ENCODE measurements around the gene IL17REL. TPM values are rescaled to one million over a fixed set of nuclear protein-coding genes. Genes with fewer than 3 reads are reported as not detected.
A peak's percentile ranks its signal among the peaks of the same experiment; 100 is the strongest.

Gene IL17REL
- total and polyA plus RNA-seq, 2 of the 13 experiments (the other 11 are each of a cell fraction or from before 2014, with no cell fraction given) = not detected

GRCh38 chr22:49951986-49952896 lies 60.3 kb downstream of the IL17REL start (continued):
- TF ChIP-seq, protein P1, sequence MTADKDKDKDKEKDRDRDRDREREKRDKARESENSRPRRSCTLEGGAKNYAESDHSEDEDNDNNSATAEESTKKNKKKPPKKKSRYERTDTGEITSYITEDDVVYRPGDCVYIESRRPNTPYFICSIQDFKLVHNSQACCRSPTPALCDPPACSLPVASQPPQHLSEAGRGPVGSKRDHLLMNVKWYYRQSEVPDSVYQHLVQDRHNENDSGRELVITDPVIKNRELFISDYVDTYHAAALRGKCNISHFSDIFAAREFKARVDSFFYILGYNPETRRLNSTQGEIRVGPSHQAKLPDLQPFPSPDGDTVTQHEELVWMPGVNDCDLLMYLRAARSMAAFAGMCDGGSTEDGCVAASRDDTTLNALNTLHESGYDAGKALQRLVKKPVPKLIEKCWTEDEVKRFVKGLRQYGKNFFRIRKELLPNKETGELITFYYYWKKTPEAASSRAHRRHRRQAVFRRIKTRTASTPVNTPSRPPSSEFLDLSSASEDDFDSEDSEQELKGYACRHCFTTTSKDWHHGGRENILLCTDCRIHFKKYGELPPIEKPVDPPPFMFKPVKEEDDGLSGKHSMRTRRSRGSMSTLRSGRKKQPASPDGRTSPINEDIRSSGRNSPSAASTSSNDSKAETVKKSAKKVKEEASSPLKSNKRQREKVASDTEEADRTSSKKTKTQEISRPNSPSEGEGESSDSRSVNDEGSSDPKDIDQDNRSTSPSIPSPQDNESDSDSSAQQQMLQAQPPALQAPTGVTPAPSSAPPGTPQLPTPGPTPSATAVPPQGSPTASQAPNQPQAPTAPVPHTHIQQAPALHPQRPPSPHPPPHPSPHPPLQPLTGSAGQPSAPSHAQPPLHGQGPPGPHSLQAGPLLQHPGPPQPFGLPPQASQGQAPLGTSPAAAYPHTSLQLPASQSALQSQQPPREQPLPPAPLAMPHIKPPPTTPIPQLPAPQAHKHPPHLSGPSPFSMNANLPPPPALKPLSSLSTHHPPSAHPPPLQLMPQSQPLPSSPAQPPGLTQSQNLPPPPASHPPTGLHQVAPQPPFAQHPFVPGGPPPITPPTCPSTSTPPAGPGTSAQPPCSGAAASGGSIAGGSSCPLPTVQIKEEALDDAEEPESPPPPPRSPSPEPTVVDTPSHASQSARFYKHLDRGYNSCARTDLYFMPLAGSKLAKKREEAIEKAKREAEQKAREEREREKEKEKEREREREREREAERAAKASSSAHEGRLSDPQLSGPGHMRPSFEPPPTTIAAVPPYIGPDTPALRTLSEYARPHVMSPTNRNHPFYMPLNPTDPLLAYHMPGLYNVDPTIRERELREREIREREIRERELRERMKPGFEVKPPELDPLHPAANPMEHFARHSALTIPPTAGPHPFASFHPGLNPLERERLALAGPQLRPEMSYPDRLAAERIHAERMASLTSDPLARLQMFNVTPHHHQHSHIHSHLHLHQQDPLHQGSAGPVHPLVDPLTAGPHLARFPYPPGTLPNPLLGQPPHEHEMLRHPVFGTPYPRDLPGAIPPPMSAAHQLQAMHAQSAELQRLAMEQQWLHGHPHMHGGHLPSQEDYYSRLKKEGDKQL (CRISPR knock-in tag; IDR thresholded peaks at IDR 0.05; ENCODE audit: low read depth) = 0 out of 2 replicates have a peak, but pooled peaks have one; percentile 29
- TF ChIP-seq ZMAT3 (CRISPR knock-in tag; conservative IDR thresholded peaks at IDR 0.05) (peak; percentile 86), TFDP1 (CRISPR knock-in tag; IDR thresholded peaks at IDR 0.05; ENCODE audit: borderline replicate concordance) (peak; percentile 10; the same call in 1 of the 2 replicates), ZFY (CRISPR knock-in tag; IDR thresholded peaks at IDR 0.05) (peak; percentile 36), HDAC1 (CRISPR knock-in tag; IDR thresholded peaks at IDR 0.05) (peak; percentile 85; the same call in 1 of the 2 replicates), MXI1 (IDR thresholded peaks at IDR 0.05; ENCODE audit: borderline replicate concordance, low read depth, low read length) (peak; percentile 77; the same call in 2 of the 3 replicates), KDM6A (CRISPR knock-in tag; IDR thresholded peaks at IDR 0.05; ENCODE audit: low read depth) (0 out of 2 replicates have a peak, but pooled peaks have one; percentile 38), POGK (CRISPR knock-in tag; conservative IDR thresholded peaks at IDR 0.05) (0 out of 2 replicates have a peak, but pooled peaks have one; percentile 26), PAXIP1 (CRISPR knock-in tag; conservative IDR thresholded peaks at IDR 0.05) (peak; percentile 84), POGZ (CRISPR knock-in tag; IDR thresholded peaks at IDR 0.05) (0 out of 2 replicates have a peak, but pooled peaks have one; percentile 17), HIVEP1 (CRISPR knock-in tag; IDR thresholded peaks at IDR 0.05) (peak; percentile 82; the same call in 1 of the 2 replicates), MAX (IDR thresholded peaks at IDR 0.05) (peak; percentile 85), BRD4 (CRISPR knock-in tag; IDR thresholded peaks at IDR 0.05) (peak; percentile 37; the same call in 1 of the 2 replicates), KAT8 (CRISPR knock-in tag; IDR thresholded peaks at IDR 0.05) (peak; percentile 68), JUNB (CRISPR knock-in tag; IDR thresholded peaks at IDR 0.05; ENCODE audit: borderline replicate concordance) (no peak; the same call in 1 of the 2 replicates), ZNF224 (CRISPR knock-in tag; IDR thresholded peaks at IDR 0.05) (0 out of 2 replicates have a peak, but pooled peaks have one; percentile 57)

All from HepG2 (cell line).